ENCODE results near the gene BCS1L.

Gene BCS1L

GRCh38 chr2:218638372-218638771 is 21.1 kb upstream of the BCS1L start:
- Histone ChIP-seq H3K4me3 (ENCODE audit: low read length in 2 of 2) (no peak overlapping the region), H3K36me3 (ENCODE audit: control insufficient read depth in 2 of 2, insufficient read depth in 2 of 2, low read length in 2 of 2) (peaks cover 64 to 80% of the 10 kb centered on the region in 2 donors)

GRCh38 chr2:218642121-218642656 is 17.3 kb upstream of the BCS1L start:
- no peaks in the 10 kb centered on the region for H3K27me3 ChIP-seq (ENCODE audit: control insufficient read depth in 1 of 2, insufficient read depth in 2 of 2, low read length in 2 of 2)
- no peaks in the 10 kb centered on the region for H3K4me1 ChIP-seq (ENCODE audit: control insufficient read depth, insufficient read depth, low read length)
- no peak overlapping the region for H3K4me3 ChIP-seq (ENCODE audit: low read length in 2 of 2)
- H3K9ac ChIP-seq (ENCODE audit: low read length in 2 of 2): no peak overlapping the region
- H3K36me3 ChIP-seq (ENCODE audit: control insufficient read depth in 2 of 2, insufficient read depth in 2 of 2, low read length in 2 of 2): peaks cover 64 to 69% of the 10 kb centered on the region in 2 donors
- H3K27ac ChIP-seq (ENCODE audit: low read length): no peak overlapping the region
- no peaks in the 10 kb centered on the region for H3K9me3 ChIP-seq (ENCODE audit: control insufficient read depth in 2 of 2, low read length in 2 of 2)

More at GRCh38 chr2:218638372-218638771, 21.1 kb upstream of the BCS1L start:
- Histone ChIP-seq H3K4me1 (ENCODE audit: control insufficient read depth, insufficient read depth, low read length) (no peaks in the 10 kb centered on the region), H3K27me3 (ENCODE audit: control insufficient read depth in 1 of 2, insufficient read depth in 2 of 2, low read length in 2 of 2) (no peaks in the 10 kb centered on the region), H3K27ac (ENCODE audit: low read length) (no peak overlapping the region), H3K9me3 (ENCODE audit: control insufficient read depth in 2 of 2, low read length in 2 of 2) (no peaks in the 10 kb centered on the region), H3K9ac (ENCODE audit: low read length in 2 of 2) (no peak overlapping the region)

GRCh38 chr2:218642786-218643185 is 16.7 kb upstream of the BCS1L start:
- Histone ChIP-seq H3K9ac (ENCODE audit: low read length in 2 of 2) (no peak overlapping the region), H3K4me3 (ENCODE audit: low read length in 2 of 2) (no peak overlapping the region), H3K9me3 (ENCODE audit: control insufficient read depth in 2 of 2, low read length in 2 of 2) (no peaks in the 10 kb centered on the region), H3K36me3 (ENCODE audit: control insufficient read depth in 2 of 2, insufficient read depth in 2 of 2, low read length in 2 of 2) (peaks cover 64 to 66% of the 10 kb centered on the region in 2 donors), H3K4me1 (ENCODE audit: control insufficient read depth, insufficient read depth, low read length) (no peaks in the 10 kb centered on the region), H3K27me3 (ENCODE audit: control insufficient read depth in 1 of 2, insufficient read depth in 2 of 2, low read length in 2 of 2) (no peaks in the 10 kb centered on the region), H3K27ac (ENCODE audit: low read length) (no peak overlapping the region)

GRCh38 chr2:218643751-218644310 is 15.7 kb upstream of the BCS1L start:
- H3K27ac ChIP-seq (ENCODE audit: low read length): no peak overlapping the region
- no peaks in the 10 kb centered on the region for H3K9me3 ChIP-seq (ENCODE audit: control insufficient read depth in 2 of 2, low read length in 2 of 2)
- no peak overlapping the region for H3K4me3 ChIP-seq (ENCODE audit: low read length in 2 of 2)
- H3K4me1 ChIP-seq (ENCODE audit: control insufficient read depth, insufficient read depth, low read length): no peaks in the 10 kb centered on the region
- no peaks in the 10 kb centered on the region for H3K27me3 ChIP-seq (ENCODE audit: control insufficient read depth in 1 of 2, insufficient read depth in 2 of 2, low read length in 2 of 2)
- peaks cover 64 to 67% of the 10 kb centered on the region in 2 donors for H3K36me3 ChIP-seq (ENCODE audit: control insufficient read depth in 2 of 2, insufficient read depth in 2 of 2, low read length in 2 of 2)
- H3K9ac ChIP-seq (ENCODE audit: low read length in 2 of 2): no peak overlapping the region

GRCh38 chr2:218644721-218645120 is 14.8 kb upstream of the BCS1L start:
- Histone ChIP-seq H3K4me3 (ENCODE audit: low read length in 2 of 2) (no peak overlapping the region), H3K4me1 (ENCODE audit: control insufficient read depth, insufficient read depth, low read length) (no peaks in the 10 kb centered on the region), H3K36me3 (ENCODE audit: control insufficient read depth in 2 of 2, insufficient read depth in 2 of 2, low read length in 2 of 2) (peaks cover 70 to 71% of the 10 kb centered on the region in 2 donors), H3K9me3 (ENCODE audit: control insufficient read depth in 2 of 2, low read length in 2 of 2) (no peaks in the 10 kb centered on the region), H3K27ac (ENCODE audit: low read length) (no peak overlapping the region), H3K9ac (ENCODE audit: low read length in 2 of 2) (no peak overlapping the region), H3K27me3 (ENCODE audit: control insufficient read depth in 1 of 2, insufficient read depth in 2 of 2, low read length in 2 of 2) (no peaks in the 10 kb centered on the region)

- no peak overlapping the region for H3K9ac ChIP-seq (ENCODE audit: low read length in 2 of 2)
Observed at GRCh38 chr2:218645126-218645525, 14.4 kb upstream of the BCS1L start.

GRCh38 chr2:218648088-218648786 is 11.2 kb upstream of the BCS1L start:
- H3K27ac ChIP-seq (ENCODE audit: low read length): no peak overlapping the region
- no peaks in the 10 kb centered on the region for H3K27me3 ChIP-seq (ENCODE audit: control insufficient read depth in 1 of 2, insufficient read depth in 2 of 2, low read length in 2 of 2)
- H3K9me3 ChIP-seq (ENCODE audit: control insufficient read depth in 2 of 2, low read length in 2 of 2): no peaks in the 10 kb centered on the region
- H3K9ac ChIP-seq (ENCODE audit: low read length in 2 of 2): no peak overlapping the region
- H3K36me3 ChIP-seq (ENCODE audit: control insufficient read depth in 2 of 2, insufficient read depth in 2 of 2, low read length in 2 of 2): peaks cover 65 to 70% of the 10 kb centered on the region in 2 donors
- H3K4me3 ChIP-seq (ENCODE audit: low read length in 2 of 2): no peak overlapping the region
- H3K4me1 ChIP-seq (ENCODE audit: control insufficient read depth, insufficient read depth, low read length): no peaks in the 10 kb centered on the region

More at GRCh38 chr2:218645126-218645525, 14.4 kb upstream of the BCS1L start:
- Histone ChIP-seq H3K4me1 (ENCODE audit: control insufficient read depth, insufficient read depth, low read length) (no peaks in the 10 kb centered on the region), H3K27ac (ENCODE audit: low read length) (no peak overlapping the region), H3K4me3 (ENCODE audit: low read length in 2 of 2) (no peak overlapping the region), H3K36me3 (ENCODE audit: control insufficient read depth in 2 of 2, insufficient read depth in 2 of 2, low read length in 2 of 2) (peaks cover 71 to 74% of the 10 kb centered on the region in 2 donors), H3K27me3 (ENCODE audit: control insufficient read depth in 1 of 2, insufficient read depth in 2 of 2, low read length in 2 of 2) (no peaks in the 10 kb centered on the region), H3K9me3 (ENCODE audit: control insufficient read depth in 2 of 2, low read length in 2 of 2) (no peaks in the 10 kb centered on the region)

- H3K36me3 ChIP-seq (ENCODE audit: control insufficient read depth in 2 of 2, insufficient read depth in 2 of 2, low read length in 2 of 2): peaks cover 61 to 70% of the 10 kb centered on the region in 2 donors
- no peak overlapping the region for H3K4me3 ChIP-seq (ENCODE audit: low read length in 2 of 2)
- no peaks in the 10 kb centered on the region for H3K27me3 ChIP-seq (ENCODE audit: control insufficient read depth in 1 of 2, insufficient read depth in 2 of 2, low read length in 2 of 2)
- H3K27ac ChIP-seq (ENCODE audit: low read length): no peak overlapping the region
- no peaks in the 10 kb centered on the region for H3K9me3 ChIP-seq (ENCODE audit: control insufficient read depth in 2 of 2, low read length in 2 of 2)
- no peak overlapping the region for H3K9ac ChIP-seq (ENCODE audit: low read length in 2 of 2)
- H3K4me1 ChIP-seq (ENCODE audit: control insufficient read depth, insufficient read depth, low read length): no peaks in the 10 kb centered on the region
Observed at GRCh38 chr2:218648787-218649100, 10.7 kb upstream of the BCS1L start.

GRCh38 chr2:218655751-218656150 is 3.7 kb upstream of the BCS1L start:
- Histone ChIP-seq H3K36me3 (ENCODE audit: control insufficient read depth in 2 of 2, insufficient read depth in 2 of 2, low read length in 2 of 2) (peaks cover 19 to 29% of the 10 kb centered on the region in 2 donors), H3K9ac (ENCODE audit: low read length in 2 of 2) (no peak overlapping the region)

GRCh38 chr2:218658671-218659257 is 719 bp upstream of the BCS1L start:
- Histone ChIP-seq H3K9ac (ENCODE audit: low read length in 2 of 2) (peak overlapping the region; percentile 81 to 82), H3K4me3 (ENCODE audit: low read length in 2 of 2) (peak overlapping the region; percentile 91 to 94), H3K27ac (ENCODE audit: low read length) (peak overlapping the region; percentile 53), H3K27me3 (ENCODE audit: control insufficient read depth in 1 of 2, insufficient read depth in 2 of 2, low read length in 2 of 2) (no peaks in the 10 kb centered on the region), H3K36me3 (ENCODE audit: control insufficient read depth in 2 of 2, insufficient read depth in 2 of 2, low read length in 2 of 2) (peaks cover 31 to 39% of the 10 kb centered on the region in 2 donors), H3K9me3 (ENCODE audit: control insufficient read depth in 2 of 2, low read length in 2 of 2) (no peaks in the 10 kb centered on the region), H3K4me1 (ENCODE audit: control insufficient read depth, insufficient read depth, low read length) (peaks cover 21% of the 10 kb centered on the region)

More at GRCh38 chr2:218655751-218656150, 3.7 kb upstream of the BCS1L start:
- H3K4me3 ChIP-seq (ENCODE audit: low read length in 2 of 2): no peak overlapping the region
- no peaks in the 10 kb centered on the region for H3K27me3 ChIP-seq (ENCODE audit: control insufficient read depth in 1 of 2, insufficient read depth in 2 of 2, low read length in 2 of 2)
- no peaks in the 10 kb centered on the region for H3K9me3 ChIP-seq (ENCODE audit: control insufficient read depth in 2 of 2, low read length in 2 of 2)
- H3K4me1 ChIP-seq (ENCODE audit: control insufficient read depth, insufficient read depth, low read length): peaks cover 21% of the 10 kb centered on the region
- no peak overlapping the region for H3K27ac ChIP-seq (ENCODE audit: low read length)
